H9 (cell line): ENCODE data around the gene CCDC177. TPM values are rescaled to one million over a fixed set of nuclear protein-coding genes. Genes with fewer than 3 reads are reported as not detected.

Experiments used
- DNase-seq: peaks from one replicate; pipeline ENCODE4 v3.0.0-alpha.2; 2017
- H2AFZ ChIP-seq: one replicate; pipeline ENCODE4 v1.6.1; 2013; ENCODE audit warnings: mild to moderate bottlenecking, low read length, control low read depth, moderate library complexity
- H2AK5ac ChIP-seq: 2 replicates; pipeline ENCODE4 v1.6.1; 2013; ENCODE audit warnings: low read length, control low read depth, mixed read lengths; ENCODE audit not compliant: insufficient read length
- H2BK120ac ChIP-seq: one replicate; pipeline ENCODE4 v1.6.1; 2013; ENCODE audit warnings: low read depth, mild to moderate bottlenecking, low read length, control low read depth, inconsistent platforms; ENCODE audit not compliant: poor library complexity, severe bottlenecking
- H2BK12ac ChIP-seq: 2 replicates; pipeline ENCODE4 v1.6.1; 2013; ENCODE audit warnings: low read length, control low read depth, mixed read lengths, low read depth; ENCODE audit not compliant: insufficient read length
- H2BK15ac ChIP-seq: 2 replicates; pipeline ENCODE4 v1.6.1; 2013; ENCODE audit warnings: low read depth, low read length, control low read depth
- H2BK20ac ChIP-seq: one replicate; pipeline ENCODE4 v1.6.1; 2013; ENCODE audit warnings: low read depth, mild to moderate bottlenecking, low read length, control low read depth, inconsistent platforms; ENCODE audit not compliant: poor library complexity, severe bottlenecking
- H2BK5ac ChIP-seq: 2 replicates; pipeline ENCODE4 v1.6.1; 2013; ENCODE audit warnings: low read length, control low read depth, mixed read lengths; ENCODE audit not compliant: insufficient read length
- H3K14ac ChIP-seq: 2 replicates; pipeline ENCODE4 v1.6.1; 2013; ENCODE audit warnings: low read length, control low read depth; ENCODE audit not compliant: insufficient read depth
- H3K18ac ChIP-seq: 2 replicates; pipeline ENCODE4 v1.6.1; 2013; ENCODE audit warnings: low read depth, mild to moderate bottlenecking, mixed read lengths, low read length, control low read depth; ENCODE audit not compliant: insufficient read length
- H3K23ac ChIP-seq: 2 replicates; pipeline ENCODE4 v1.6.1; 2013; ENCODE audit warnings: low read length, control low read depth, mixed read lengths, low read depth; ENCODE audit not compliant: insufficient read length
- H3K23me2 ChIP-seq: 2 replicates; pipeline ENCODE4 v1.6.1; 2013; ENCODE audit warnings: low read depth, mild to moderate bottlenecking, mixed read lengths, low read length, control low read depth; ENCODE audit not compliant: insufficient read length, poor library complexity, severe bottlenecking
- H3K27ac ChIP-seq: 2 replicates; pipeline ENCODE4 v1.5.1; 2013; ENCODE audit warnings: low read length, control low read depth, mixed read lengths, low read depth; ENCODE audit not compliant: insufficient read length
- H3K27me3 ChIP-seq: 2 replicates; pipeline ENCODE4 v1.6.1; 2013; ENCODE audit warnings: low read length, control low read depth, inconsistent platforms; ENCODE audit not compliant: insufficient read depth
- H3K4ac ChIP-seq: 2 replicates; pipeline ENCODE4 v1.6.1; 2013; ENCODE audit warnings: low read depth, mild to moderate bottlenecking, control low read depth, inconsistent platforms, low read length, moderate library complexity
- H3K4me1 ChIP-seq: 2 replicates; pipeline ENCODE4 v1.6.1; 2013; ENCODE audit warnings: low read length, control low read depth, inconsistent platforms; ENCODE audit not compliant: insufficient read depth
- H3K4me2 ChIP-seq: 2 replicates; pipeline ENCODE4 v1.6.1; 2013; ENCODE audit warnings: low read length, control low read depth, mixed read lengths; ENCODE audit not compliant: insufficient read length, insufficient read depth
- H3K56ac ChIP-seq: 2 replicates; pipeline ENCODE4 v1.6.1; 2013; ENCODE audit warnings: low read depth, mild to moderate bottlenecking, mixed read lengths, low read length, control low read depth; ENCODE audit not compliant: insufficient read length
- H3K79me1 ChIP-seq: 2 replicates; pipeline ENCODE4 v1.6.1; 2013; ENCODE audit warnings: low read depth, mild to moderate bottlenecking, moderate library complexity, low read length, control low read depth, inconsistent platforms; ENCODE audit not compliant: insufficient read depth, poor library complexity, severe bottlenecking
- H3K79me2 ChIP-seq: 2 replicates; pipeline ENCODE4 v1.6.1; 2013; ENCODE audit warnings: low read length, control low read depth, inconsistent platforms; ENCODE audit not compliant: insufficient read depth
- H3K9ac ChIP-seq: 2 replicates; pipeline ENCODE4 v1.6.1; 2013; ENCODE audit warnings: low read length, control low read depth, mixed read lengths; ENCODE audit not compliant: insufficient read length; ENCODE audit errors: extremely low read depth
- H3K9me3 ChIP-seq: one replicate; pipeline ENCODE4 v1.6.1; 2013; ENCODE audit warnings: low read depth, low read length, inconsistent platforms; ENCODE audit not compliant: control insufficient read depth
- H3T11ph ChIP-seq: one replicate; pipeline ENCODE4 v1.6.1; 2013; ENCODE audit warnings: mild to moderate bottlenecking, low read length, control low read depth, inconsistent platforms
- H4K20me1 ChIP-seq: one replicate; pipeline ENCODE4 v1.6.1; 2013; ENCODE audit not compliant: control insufficient read depth, insufficient read length, insufficient read depth
- H4K5ac ChIP-seq: 2 replicates; pipeline ENCODE4 v1.6.1; 2013; ENCODE audit warnings: low read depth, mild to moderate bottlenecking, mixed read lengths, low read length, control low read depth; ENCODE audit not compliant: insufficient read length
- H4K8ac ChIP-seq: replicated peaks from 2 replicates; pipeline ENCODE4 v1.6.1; 2013; ENCODE audit warnings: low read length, control low read depth, mixed read lengths, low read depth; ENCODE audit not compliant: insufficient read length
- H4K91ac ChIP-seq: 2 replicates; pipeline ENCODE4 v1.6.1; 2013; ENCODE audit warnings: low read depth, mild to moderate bottlenecking, moderate library complexity, mixed read lengths, low read length, control low read depth; ENCODE audit not compliant: insufficient read length
- H3K27ac Mint-ChIP-seq, 3 experiments: 2 replicates in 2 of 3; 3 replicates in 1 of 3; pipeline ENCODE4 v1.8.0; 2020 to 2021; ENCODE audit warnings: mixed read lengths in 3 of 3, mild to moderate bottlenecking in 1 of 3, moderate library complexity in 1 of 3
- H3K27me3 Mint-ChIP-seq: 2 replicates; pipeline ENCODE4 v1.8.0; 2021; ENCODE audit warnings: low read depth, mild to moderate bottlenecking, moderate library complexity, mixed read lengths
- H3K36me3 Mint-ChIP-seq, 3 experiments: 2 replicates in 2 of 3; 3 replicates in 1 of 3; pipeline ENCODE4 v1.8.0; 2020 to 2021; ENCODE audit warnings: low read depth in 3 of 3, mixed read lengths in 3 of 3; ENCODE audit not compliant: insufficient read depth in 1 of 3
- H3K4me1 Mint-ChIP-seq, 2 experiments: 2 replicates each; pipeline ENCODE4 v1.8.0; 2020; ENCODE audit warnings: mixed read lengths in 2 of 2
- H3K4me3 Mint-ChIP-seq, 2 experiments: 2 replicates in 1 of 2; 3 replicates in 1 of 2; pipeline ENCODE4 v1.8.0; 2020 to 2021; ENCODE audit warnings: mild to moderate bottlenecking in 2 of 2, mixed read lengths in 2 of 2, moderate library complexity in 1 of 2
- H3K9me3 Mint-ChIP-seq, 2 experiments: 2 replicates in 1 of 2; 3 replicates in 1 of 2; pipeline ENCODE4 v1.8.0; 2020; ENCODE audit warnings: mild to moderate bottlenecking in 2 of 2, mixed read lengths in 2 of 2, moderate library complexity in 1 of 2
- CTCF ChIP-seq: fragments of 200-600 bp; sonication (generic); conservative IDR thresholded peaks from 3 replicates; pipeline ENCODE4 v1.8.0; 2021; ENCODE audit warnings: antibody characterized with exemption, mild to moderate bottlenecking
- WGBS: extraction: QIAGEN DNeasy Blood & Tissue Kit; methylation state at CpG from one replicate; pipeline ENCODE4 v1.1.7; 2013; ENCODE audit warnings: missing lambda C conversion rate, low lambda C conversion rate, mixed read lengths; ENCODE audit not compliant: insufficient read length; ENCODE audit errors: extremely low coverage; 5-methylcytosine and 5-hydroxymethylcytosine counted together
- total RNA-seq: library from RNA; stranded (reverse); gene quantifications from 2 replicates; pipeline ENCODE4 v1.2.1, GENCODE V29; 2021

The CCDC177 gene
- total RNA-seq, 1 experiment from 2014 or later, result 6.1 TPM

GRCh38 chr14:69527635-69528034, 47.0 kb downstream of the CCDC177 start:
- Mint-ChIP-seq H3K27me3 (peaks cover 11% of the 10 kb centered on the region), H3K36me3 (no peaks in the 10 kb centered on the region), H3K4me3 (no peak overlapping the region), H3K4me1 (peaks cover 0 to 2% of the 10 kb centered on the region in 2 experiments; a peak in 2 of 4 replicates), H3K9me3 (no peaks in the 10 kb centered on the region), H3K27ac (no peak overlapping the region)
- H3K23me2 ChIP-seq, result no peaks in the 10 kb centered on the region
- no peak overlapping the region for H3K9ac ChIP-seq
- no peak overlapping the region for H2AFZ ChIP-seq
- H4K91ac ChIP-seq, result no peak overlapping the region
- no peak overlapping the region for H3T11ph ChIP-seq
- no peak overlapping the region for H3K23ac ChIP-seq
- H2AK5ac ChIP-seq, result no peak overlapping the region
- H4K8ac ChIP-seq, result no peak overlapping the region
- peak overlapping the region; percentile 14 for H3K18ac ChIP-seq
- H2BK20ac ChIP-seq, result no peak overlapping the region
- no peak overlapping the region for H4K5ac ChIP-seq
- no peak overlapping the region for H2BK15ac ChIP-seq
- H3K56ac ChIP-seq, result no peak overlapping the region
- H3K79me1 ChIP-seq, result no peaks in the 10 kb centered on the region
- no peak for TF ChIP-seq CTCF
- H4K20me1 ChIP-seq, result no peaks in the 10 kb centered on the region
- no peaks in the 10 kb centered on the region for H3K27me3 ChIP-seq
- no peak overlapping the region for H3K4ac ChIP-seq
- no peak overlapping the region for H3K27ac ChIP-seq
- WGBS, result no CpG with 5 or more reads among the region's 14 CpGs
- no peaks in the 10 kb centered on the region for H3K4me1 ChIP-seq
- no peaks in the 10 kb centered on the region for H3K79me2 ChIP-seq
- no peak for DNase-seq
- H3K14ac ChIP-seq, result no peak overlapping the region
- H3K4me2 ChIP-seq, result no peak overlapping the region
- H2BK120ac ChIP-seq, result no peak overlapping the region
- H2BK5ac ChIP-seq, result no peak overlapping the region
- no peaks in the 10 kb centered on the region for H3K9me3 ChIP-seq
- no peak overlapping the region for H2BK12ac ChIP-seq
